Spleen (tissue), 7 donors: ENCODE results near the gene MGAT4B.
A peak's percentile ranks its signal among the peaks of the same experiment; 100 is the strongest.

Source experiments
- POLR2A ChIP-seq, 3 donors: fragments of 450-650 bp; IDR thresholded peaks; one replicate each; pipeline ENCODE4 v1.5.1; 2017; ENCODE audit warnings: antibody characterized with exemption in 3 of 3, mild to moderate bottlenecking in 1 of 3
- POLR2AphosphoS5 ChIP-seq, 3 donors: sonication (generic); formaldehyde crosslinking; IDR thresholded peaks; one replicate each; pipeline ENCODE4 v1.5.1; 2017; ENCODE audit warnings: antibody characterized with exemption in 3 of 3
- TF ChIP-seq, protein P1 (sequence below), 11 experiments: fragments of 200-600 bp in 7 of 11; fragments of 450-650 bp in 4 of 11; sonication (generic) in 4 of 11; IDR thresholded peaks in 8 of 11; conservative IDR thresholded peaks in 3 of 11; 1 replicate in 7 of 11; 2 replicates in 4 of 11; pipeline versions ENCODE4 v1.4.0 to v1.8.0; 2016 to 2021; ENCODE audit warnings: antibody characterized with exemption in 11 of 11, inconsistent platforms in 4 of 11, mild to moderate bottlenecking in 1 of 11
- donor health status: DM: no; HTN: no; CAD: no; lungs with moderate emphysema.
- donor health status: DM: no; HTN: no; CAD: no.
- donor health status: DM: no; HTN: no; CAD: no.

GRCh38 chr5:179828756-179829421 lies 22.2 kb upstream of the MGAT4B start:
- TF ChIP-seq POLR2A (IDR thresholded peaks at IDR 0.05) (no peak), POLR2AphosphoS5 (IDR thresholded peaks at IDR 0.05) (peak; percentile 33 to 47 (median 37))
- TF ChIP-seq, protein P1, sequence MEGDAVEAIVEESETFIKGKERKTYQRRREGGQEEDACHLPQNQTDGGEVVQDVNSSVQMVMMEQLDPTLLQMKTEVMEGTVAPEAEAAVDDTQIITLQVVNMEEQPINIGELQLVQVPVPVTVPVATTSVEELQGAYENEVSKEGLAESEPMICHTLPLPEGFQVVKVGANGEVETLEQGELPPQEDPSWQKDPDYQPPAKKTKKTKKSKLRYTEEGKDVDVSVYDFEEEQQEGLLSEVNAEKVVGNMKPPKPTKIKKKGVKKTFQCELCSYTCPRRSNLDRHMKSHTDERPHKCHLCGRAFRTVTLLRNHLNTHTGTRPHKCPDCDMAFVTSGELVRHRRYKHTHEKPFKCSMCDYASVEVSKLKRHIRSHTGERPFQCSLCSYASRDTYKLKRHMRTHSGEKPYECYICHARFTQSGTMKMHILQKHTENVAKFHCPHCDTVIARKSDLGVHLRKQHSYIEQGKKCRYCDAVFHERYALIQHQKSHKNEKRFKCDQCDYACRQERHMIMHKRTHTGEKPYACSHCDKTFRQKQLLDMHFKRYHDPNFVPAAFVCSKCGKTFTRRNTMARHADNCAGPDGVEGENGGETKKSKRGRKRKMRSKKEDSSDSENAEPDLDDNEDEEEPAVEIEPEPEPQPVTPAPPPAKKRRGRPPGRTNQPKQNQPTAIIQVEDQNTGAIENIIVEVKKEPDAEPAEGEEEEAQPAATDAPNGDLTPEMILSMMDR (IDR thresholded peaks at IDR 0.05 in 8 of 11, conservative IDR thresholded peaks at IDR 0.05 in 3 of 11), result no peak
